GM12873 (cell line): Measurements from ENCODE around the gene INPP5K.
A peak's percentile ranks its signal among the peaks of the same experiment; 100 is the strongest.

Experiments used
- TF ChIP-seq, protein P1 (sequence below): IDR thresholded peaks from 2 replicates; pipeline ENCODE4 v1.5.1; 2012; ENCODE audit warnings: low read depth, mild to moderate bottlenecking, moderate library complexity, low read length, control low read depth; ENCODE audit not compliant: insufficient read depth; ENCODE audit errors: missing control alignments

Gene INPP5K

DNA sequence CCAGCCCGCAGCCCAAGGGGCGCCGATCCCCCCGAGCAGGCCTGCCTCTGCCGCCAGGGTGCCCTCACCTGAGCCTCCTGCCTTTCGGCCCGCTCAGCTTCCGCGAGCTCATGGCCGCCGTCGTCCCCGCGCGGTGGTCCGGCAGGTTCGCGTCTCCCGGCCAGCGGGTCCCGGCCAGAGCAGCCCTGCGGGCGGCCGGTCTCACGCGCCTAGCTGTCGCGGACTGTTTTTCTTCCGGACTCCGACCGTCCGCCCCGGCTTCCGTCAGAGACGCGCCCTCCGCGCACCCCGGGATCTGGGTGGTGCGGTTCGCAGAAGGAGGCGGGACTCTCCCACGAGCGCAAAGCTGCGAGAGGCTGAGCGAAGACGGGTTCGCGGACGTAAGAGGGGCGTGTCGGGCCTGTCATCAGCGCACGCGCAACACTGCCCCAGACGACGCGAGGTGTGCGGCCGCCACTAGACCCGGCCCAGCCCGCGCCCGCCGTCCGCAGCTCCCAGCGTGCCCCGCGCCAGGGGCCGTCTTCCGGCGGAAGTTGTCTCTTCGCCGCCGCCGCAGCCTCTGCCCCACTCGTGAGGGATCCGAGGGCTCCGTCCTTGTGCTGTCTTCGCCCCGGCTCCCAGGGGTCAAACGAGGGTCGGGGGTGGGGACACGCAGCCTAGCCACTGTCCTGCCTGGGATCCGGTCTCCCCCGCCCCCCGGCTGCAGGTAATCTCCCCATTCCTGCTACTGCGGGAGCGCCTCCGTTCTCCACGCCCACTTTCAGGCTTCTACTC is at the start of gene INPP5K:
Gene INPP5K (minus strand): TSS at position 225 of the 774 bp plus-strand sequence. CDS start 113 bp downstream, at position 112.
- TF ChIP-seq, protein P1, sequence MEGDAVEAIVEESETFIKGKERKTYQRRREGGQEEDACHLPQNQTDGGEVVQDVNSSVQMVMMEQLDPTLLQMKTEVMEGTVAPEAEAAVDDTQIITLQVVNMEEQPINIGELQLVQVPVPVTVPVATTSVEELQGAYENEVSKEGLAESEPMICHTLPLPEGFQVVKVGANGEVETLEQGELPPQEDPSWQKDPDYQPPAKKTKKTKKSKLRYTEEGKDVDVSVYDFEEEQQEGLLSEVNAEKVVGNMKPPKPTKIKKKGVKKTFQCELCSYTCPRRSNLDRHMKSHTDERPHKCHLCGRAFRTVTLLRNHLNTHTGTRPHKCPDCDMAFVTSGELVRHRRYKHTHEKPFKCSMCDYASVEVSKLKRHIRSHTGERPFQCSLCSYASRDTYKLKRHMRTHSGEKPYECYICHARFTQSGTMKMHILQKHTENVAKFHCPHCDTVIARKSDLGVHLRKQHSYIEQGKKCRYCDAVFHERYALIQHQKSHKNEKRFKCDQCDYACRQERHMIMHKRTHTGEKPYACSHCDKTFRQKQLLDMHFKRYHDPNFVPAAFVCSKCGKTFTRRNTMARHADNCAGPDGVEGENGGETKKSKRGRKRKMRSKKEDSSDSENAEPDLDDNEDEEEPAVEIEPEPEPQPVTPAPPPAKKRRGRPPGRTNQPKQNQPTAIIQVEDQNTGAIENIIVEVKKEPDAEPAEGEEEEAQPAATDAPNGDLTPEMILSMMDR, result peak; percentile 21

DNA sequence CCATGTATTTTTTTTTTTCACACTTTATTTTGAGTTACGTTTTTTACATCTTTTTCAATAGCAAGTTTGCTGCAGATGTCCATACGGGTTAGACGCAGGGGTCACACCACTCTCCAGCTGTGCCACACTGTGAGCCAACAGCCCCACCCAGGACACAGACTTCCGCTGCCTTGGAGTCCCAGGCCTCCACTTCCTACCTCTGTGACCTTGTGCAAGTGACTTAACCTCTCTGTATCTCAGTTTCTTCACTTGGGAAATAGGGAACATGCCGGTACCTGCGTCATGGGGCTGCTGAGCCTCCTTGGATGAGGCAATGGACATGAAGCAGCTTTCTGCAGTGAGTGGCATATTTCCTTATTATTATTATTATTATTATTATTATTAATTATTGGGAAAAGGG is 49.5 kb upstream of the INPP5K start:
- TF ChIP-seq, protein P1, result no peak

- TF ChIP-seq, protein P1, result no peak
These were observed 47.6 kb upstream of the INPP5K start for GRCh38 chr17:1563786-1564613.

DNA sequence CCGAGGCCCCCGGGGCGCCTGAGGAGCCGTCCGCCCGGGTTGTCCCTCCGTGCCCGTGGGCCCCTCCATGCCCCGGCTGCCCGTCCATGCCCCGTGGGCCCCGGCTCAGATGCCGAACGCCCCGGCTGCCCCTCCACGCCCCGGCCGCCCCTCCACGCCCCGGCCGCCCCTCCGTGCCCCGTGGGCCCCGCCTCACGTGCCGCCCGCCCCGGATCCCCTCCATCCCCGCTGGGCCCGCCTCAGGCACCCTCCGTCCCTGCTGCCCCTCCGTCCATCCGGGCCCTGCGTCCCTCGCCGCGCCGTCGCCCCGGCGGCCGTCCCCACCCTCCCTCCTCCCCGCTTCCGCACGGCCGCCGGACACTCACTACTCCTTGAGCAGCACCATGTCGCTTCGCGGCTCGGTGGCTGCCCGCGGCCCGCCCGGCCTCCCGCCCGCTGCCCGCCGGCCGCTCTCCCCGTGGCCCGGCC is 45.8 kb upstream of the INPP5K start:
- TF ChIP-seq, protein P1, result no peak

GRCh38 chr17:1561420-1562175 is 45.2 kb upstream of the INPP5K start:
- TF ChIP-seq, protein P1, result peak; percentile 24

DNA sequence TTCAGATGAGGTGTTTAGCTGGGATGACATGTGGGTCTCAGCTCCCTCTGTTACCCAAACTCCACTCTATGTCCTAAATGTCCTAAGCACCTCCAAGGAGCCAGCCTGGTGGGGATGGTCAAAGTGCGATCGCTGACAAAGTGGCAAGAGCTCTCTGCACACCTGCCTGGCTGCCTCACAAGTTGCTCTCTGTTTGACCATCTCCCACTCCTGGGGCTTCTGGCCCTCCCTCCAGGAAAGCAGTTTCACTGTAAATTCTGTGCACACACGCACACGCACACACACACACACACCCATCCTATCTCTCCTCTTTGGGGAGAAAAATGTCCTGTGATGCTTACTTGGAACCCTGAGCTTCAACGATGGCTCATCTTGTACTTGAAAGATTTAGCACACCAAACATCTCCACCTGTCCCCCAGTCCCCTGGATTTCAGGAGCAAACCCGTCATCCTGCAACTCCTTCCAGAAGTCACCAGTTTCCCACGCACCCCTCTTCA is 44.5 kb upstream of the INPP5K start:
- TF ChIP-seq, protein P1, result no peak
